Liver (tissue), 3 donors: Measurements from ENCODE around the gene CHDH.

ENCODE experiments used
- CTCF ChIP-seq: fragments of 150-350 bp; IDR thresholded peaks from 2 replicates; pipeline ENCODE4 v1.5.1; 2017; ENCODE audit warnings: improper control_type of control experiment, low read depth, low read length; ENCODE audit not compliant: missing input control
- EGR1 ChIP-seq, 2 donors: IDR thresholded peaks; 2 replicates each; pipeline ENCODE4 v1.6.1; 2016 to 2018; ENCODE audit warnings: antibody characterized with exemption in 2 of 2, low read depth in 2 of 2
- REST ChIP-seq: IDR thresholded peaks from 2 replicates; pipeline ENCODE4 v1.6.1; 2016; ENCODE audit warnings: antibody characterized with exemption, mild to moderate bottlenecking
- donor health status: healthy.
- donor health status: healthy.

GRCh38 chr3:53795176-53795575 is 51.0 kb downstream of the CHDH start:
- TF ChIP-seq EGR1 (IDR thresholded peaks at IDR 0.05; ENCODE audit: low read depth in 2 of 2): no peak
- no peak for TF ChIP-seq REST
- no peak for TF ChIP-seq CTCF
